GM18873 (cell line): ENCODE measurements around the gene MLPH.

ENCODE experiments used
- ATAC-seq: cut with Tn5 transposase; IDR thresholded peaks from one replicate; pipeline ENCODE4 v1.9.1; 2021; ENCODE audit warnings: mild to moderate bottlenecking, moderate library complexity, moderate number of reproducible peaks; ENCODE audit not compliant: unreplicated experiment, low FRiP score

MLPH gene

GRCh38 chr2:237575869-237576862, 89.1 kb downstream of the MLPH start:
- no peak for ATAC-seq

GRCh38 chr2:237576974-237577373, 89.9 kb downstream of the MLPH start:
- ATAC-seq, result no peak

GRCh38 chr2:237577458-237577857, 90.4 kb downstream of the MLPH start:
- no peak for ATAC-seq

GRCh38 chr2:237577956-237578870, 91.2 kb downstream of the MLPH start:
- no peak for ATAC-seq

GRCh38 chr2:237581326-237581725, 94.3 kb downstream of the MLPH start:
- ATAC-seq, result no peak

GRCh38 chr2:237581751-237582746, 95.0 kb downstream of the MLPH start:
- ATAC-seq, result no peak

GRCh38 chr2:237583385-237584295, 96.6 kb downstream of the MLPH start:
- no peak for ATAC-seq

GRCh38 chr2:237585590-237586221, 98.7 kb downstream of the MLPH start:
- ATAC-seq, result no peak

GRCh38 chr2:237588044-237588696, 101.1 kb downstream of the MLPH start:
- ATAC-seq, result no peak

- no peak for ATAC-seq
Measured at GRCh38 chr2:237590272-237591140, 103.5 kb downstream of the MLPH start, which contains the start of gene RAB17. Gene RAB17 (minus strand): TSS chr2:237590734. CDS start chr2:237586154, 4,580 bp downstream.

- ATAC-seq, result no peak
Measured at GRCh38 chr2:237591141-237591881, 104.3 kb downstream of the MLPH start.

GRCh38 chr2:237592425-237592980, 105.5 kb downstream of the MLPH start:
- no peak for ATAC-seq

- ATAC-seq, result no peak
Measured at GRCh38 chr2:237593036-237593435, 106.0 kb downstream of the MLPH start.

- no peak for ATAC-seq
Measured at GRCh38 chr2:237593596-237594320, 106.7 kb downstream of the MLPH start.

- no peak for ATAC-seq
Measured at GRCh38 chr2:237594514-237594871, 107.4 kb downstream of the MLPH start.
